Bronchial epithelial cell (primary cell): ENCODE data around the gene MBD5. TPM values are rescaled to one million over a fixed set of nuclear protein-coding genes. Genes with fewer than 3 reads are reported as not detected.

ENCODE experiments used
- DNase-seq: peaks from one replicate; pipeline ENCODE4 v3.0.0-alpha.2; 2010; ENCODE audit warnings: low read depth
- FAIRE-seq: peaks from 2 replicates; lab custom pipeline; 2011; peaks lifted over from hg19 to GRCh38; lab: Jason Lieb, UNC
- H3K27me3 ChIP-seq: 2 replicates; pipeline ENCODE4 v1.5.1; 2011; ENCODE audit warnings: low read length; ENCODE audit not compliant: control insufficient read depth, insufficient read depth
- H3K36me3 ChIP-seq: 2 replicates; pipeline ENCODE4 v1.5.1; 2011; ENCODE audit warnings: low read length; ENCODE audit not compliant: control insufficient read depth, insufficient read depth
- H3K4me3 ChIP-seq: 2 replicates; pipeline ENCODE4 v1.5.1; 2011; ENCODE audit warnings: mild to moderate bottlenecking, low read depth, low read length, control low read depth
- CTCF ChIP-seq: IDR thresholded peaks from 2 replicates; pipeline ENCODE4 v1.5.1; 2011; ENCODE audit warnings: mild to moderate bottlenecking, moderate library complexity, low read length, control low read depth, inconsistent platforms; ENCODE audit not compliant: insufficient read depth, severe bottlenecking
- total RNA-seq: library from RNA; depleted of rRNA; stranded (reverse); fragments of >200 nt; gene quantifications from 2 replicates; pipeline ENCODE4 v1.2.1, GENCODE V29; 2014

Gene MBD5
- total RNA-seq, 1 donor from 2014 or later: 5.3 TPM

GRCh38 chr2:148161909-148162435 is 141.1 kb downstream of the MBD5 start:
- Histone ChIP-seq H3K4me3 (no peak overlapping the region), H3K36me3 (no peaks in the 10 kb centered on the region), H3K27me3 (no peaks in the 10 kb centered on the region)
- DNase-seq (no peak), FAIRE-seq (no peak)
- no peak for TF ChIP-seq CTCF

GRCh38 chr2:148162871-148163270 is 142.0 kb downstream of the MBD5 start:
- FAIRE-seq: no peak
- no peak overlapping the region for H3K4me3 ChIP-seq
- no peak for DNase-seq
- no peak for TF ChIP-seq CTCF
- no peaks in the 10 kb centered on the region for H3K27me3 ChIP-seq
- H3K36me3 ChIP-seq: no peaks in the 10 kb centered on the region

DNA sequence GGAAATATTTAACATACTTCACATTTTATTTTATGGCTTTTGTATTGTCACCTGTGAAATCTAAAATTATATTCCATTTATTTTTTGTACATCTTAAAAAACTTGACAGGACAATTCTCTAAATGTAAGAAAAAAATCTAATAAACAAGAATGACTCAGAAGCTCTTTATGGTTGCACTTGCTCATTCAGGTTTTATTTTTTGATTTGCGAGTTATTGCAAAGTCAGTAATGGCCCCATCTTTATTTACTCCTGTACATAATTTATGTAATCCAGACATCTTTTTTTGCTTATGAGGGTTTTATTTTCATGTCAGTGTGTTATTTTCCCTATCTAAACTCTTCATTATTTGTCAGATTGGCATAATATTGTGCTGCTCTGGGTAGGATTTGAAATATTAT is 145.1 kb downstream of the MBD5 start:
- DNase-seq (no peak), FAIRE-seq (no peak)
- Histone ChIP-seq H3K27me3 (no peaks in the 10 kb centered on the region), H3K36me3 (no peaks in the 10 kb centered on the region), H3K4me3 (no peak overlapping the region)
- TF ChIP-seq CTCF: no peak

GRCh38 chr2:148167241-148167766 is 146.4 kb downstream of the MBD5 start:
- no peak for DNase-seq
- no peak overlapping the region for H3K4me3 ChIP-seq
- TF ChIP-seq CTCF: no peak
- no peak for FAIRE-seq
- no peaks in the 10 kb centered on the region for H3K27me3 ChIP-seq
- H3K36me3 ChIP-seq: no peaks in the 10 kb centered on the region

- no peak for DNase-seq
- FAIRE-seq: no peak
- H3K27me3 ChIP-seq: no peaks in the 10 kb centered on the region
- TF ChIP-seq CTCF: no peak
- H3K36me3 ChIP-seq: no peaks in the 10 kb centered on the region
- no peak overlapping the region for H3K4me3 ChIP-seq
Measured at GRCh38 chr2:148167855-148168254, 147.0 kb downstream of the MBD5 start.
